Endothelial cell of umbilical vein (primary cell): ENCODE results near the gene NCS1.
"Not testable (repeated sequence)": the region's sequence is repeated elsewhere in the genome, so short reads cannot be mapped to it uniquely, and the experiment has no call there.

Experiments
- EZH2 ChIP-seq: IDR thresholded peaks from 2 replicates; pipeline ENCODE4 v1.6.1; 2012; ENCODE audit warnings: borderline replicate concordance, low read depth, mild to moderate bottlenecking, moderate library complexity, low read length, inconsistent platforms; ENCODE audit not compliant: severe bottlenecking
- POLR2A ChIP-seq: IDR thresholded peaks from 2 replicates; pipeline ENCODE4 v1.6.1; 2012; ENCODE audit warnings: low read depth, mild to moderate bottlenecking, control low read depth, low read length
- POLR2AphosphoS5 ChIP-seq: IDR thresholded peaks from 2 replicates; pipeline ENCODE4 v1.6.1; 2012; ENCODE audit warnings: low read depth, mild to moderate bottlenecking, control low read depth, low read length, moderate library complexity; ENCODE audit not compliant: insufficient read depth
- TF ChIP-seq, protein P1 (sequence below), 2 donors: IDR thresholded peaks; 1 replicate in 1 of 2; 2 replicates in 1 of 2; pipeline ENCODE4 v1.5.1; 2011; ENCODE audit warnings: low read length in 2 of 2, mild to moderate bottlenecking in 2 of 2, moderate library complexity in 2 of 2, control low read depth in 1 of 2, inconsistent platforms in 1 of 2, low read depth in 1 of 2; ENCODE audit not compliant: insufficient read depth in 1 of 2; ENCODE audit errors: extremely low read depth in 1 of 2
- TF ChIP-seq, protein P2 (sequence below): IDR thresholded peaks from 2 replicates; pipeline ENCODE4 v1.6.1; 2011; ENCODE audit not compliant: insufficient read depth, insufficient read length

DNA sequence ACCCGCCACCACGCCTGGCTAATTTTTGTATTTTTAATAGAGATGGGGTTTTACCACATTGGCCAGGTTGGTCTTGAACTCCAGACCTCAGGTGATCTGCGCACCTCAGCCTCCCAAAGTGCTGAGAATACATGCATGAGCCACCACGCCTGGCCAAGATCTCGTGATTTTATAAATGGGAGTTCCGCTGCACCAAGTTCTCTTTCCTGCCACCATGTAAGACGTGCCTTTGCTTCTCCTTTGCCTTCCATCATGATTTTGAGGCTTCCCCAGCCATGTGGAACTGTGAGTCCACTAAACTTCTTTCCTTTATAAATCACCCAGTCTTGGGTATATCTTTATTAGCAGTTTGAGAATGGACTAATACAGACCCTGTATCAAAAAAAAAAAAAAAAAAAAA is 85.9 kb downstream of the NCS1 start:
- TF ChIP-seq, protein P1, sequence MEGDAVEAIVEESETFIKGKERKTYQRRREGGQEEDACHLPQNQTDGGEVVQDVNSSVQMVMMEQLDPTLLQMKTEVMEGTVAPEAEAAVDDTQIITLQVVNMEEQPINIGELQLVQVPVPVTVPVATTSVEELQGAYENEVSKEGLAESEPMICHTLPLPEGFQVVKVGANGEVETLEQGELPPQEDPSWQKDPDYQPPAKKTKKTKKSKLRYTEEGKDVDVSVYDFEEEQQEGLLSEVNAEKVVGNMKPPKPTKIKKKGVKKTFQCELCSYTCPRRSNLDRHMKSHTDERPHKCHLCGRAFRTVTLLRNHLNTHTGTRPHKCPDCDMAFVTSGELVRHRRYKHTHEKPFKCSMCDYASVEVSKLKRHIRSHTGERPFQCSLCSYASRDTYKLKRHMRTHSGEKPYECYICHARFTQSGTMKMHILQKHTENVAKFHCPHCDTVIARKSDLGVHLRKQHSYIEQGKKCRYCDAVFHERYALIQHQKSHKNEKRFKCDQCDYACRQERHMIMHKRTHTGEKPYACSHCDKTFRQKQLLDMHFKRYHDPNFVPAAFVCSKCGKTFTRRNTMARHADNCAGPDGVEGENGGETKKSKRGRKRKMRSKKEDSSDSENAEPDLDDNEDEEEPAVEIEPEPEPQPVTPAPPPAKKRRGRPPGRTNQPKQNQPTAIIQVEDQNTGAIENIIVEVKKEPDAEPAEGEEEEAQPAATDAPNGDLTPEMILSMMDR (IDR thresholded peaks at IDR 0.05; ENCODE audit: extremely low read depth in 1 of 2, insufficient read depth in 1 of 2, low read depth in 1 of 2, low read length in 2 of 2): not testable (repeated sequence)
- TF ChIP-seq, protein P2, sequence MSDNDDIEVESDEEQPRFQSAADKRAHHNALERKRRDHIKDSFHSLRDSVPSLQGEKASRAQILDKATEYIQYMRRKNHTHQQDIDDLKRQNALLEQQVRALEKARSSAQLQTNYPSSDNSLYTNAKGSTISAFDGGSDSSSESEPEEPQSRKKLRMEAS: not testable (repeated sequence)
- not testable (repeated sequence) for TF ChIP-seq EZH2, POLR2A, POLR2AphosphoS5
